CD4-positive, alpha-beta T cell treated with Interferon alpha-2 for 1 hour (primary cell): ENCODE measurements around the gene STEAP1.
"Not testable (repeated sequence)": the region's sequence is repeated elsewhere in the genome, so short reads cannot be mapped to it uniquely, and the experiment has no call there.

Source experiments
- DNase-seq, 2 donors: peaks; one replicate each; pipeline ENCODE4 v3.0.0-alpha.2; 2020 to 2022

Gene STEAP1

GRCh38 chr7:90175667-90176066 lies 21.4 kb downstream of the STEAP1 start:
- no peak for DNase-seq

GRCh38 chr7:90176195-90176594 lies 21.9 kb downstream of the STEAP1 start:
- no peak for DNase-seq

GRCh38 chr7:90178166-90178565 lies 23.9 kb downstream of the STEAP1 start:
- no peak for DNase-seq

- peak in 1 of 2 donors; percentile 10 for DNase-seq
Observed at GRCh38 chr7:90178679-90179278, 24.5 kb downstream of the STEAP1 start.

GRCh38 chr7:90180011-90180585 lies 25.8 kb downstream of the STEAP1 start:
- no peak for DNase-seq

GRCh38 chr7:90180649-90181048 lies 26.4 kb downstream of the STEAP1 start:
- no peak for DNase-seq

- no peak for DNase-seq
Observed at GRCh38 chr7:90181485-90181884, 27.2 kb downstream of the STEAP1 start.

- not testable (repeated sequence) for DNase-seq
Observed at GRCh38 chr7:90186290-90186689, 32.0 kb downstream of the STEAP1 start.

GRCh38 chr7:90187507-90188050 lies 33.3 kb downstream of the STEAP1 start:
- no peak for DNase-seq

GRCh38 chr7:90188281-90188680 lies 34.0 kb downstream of the STEAP1 start:
- DNase-seq = no peak

GRCh38 chr7:90190995-90191394 lies 36.7 kb downstream of the STEAP1 start:
- DNase-seq = no peak

GRCh38 chr7:90191648-90192047 lies 37.4 kb downstream of the STEAP1 start:
- DNase-seq = no peak

GRCh38 chr7:90192876-90193750 lies 38.8 kb downstream of the STEAP1 start:
- DNase-seq = no peak

- DNase-seq = no peak
Observed at GRCh38 chr7:90194911-90195809, 40.9 kb downstream of the STEAP1 start.

GRCh38 chr7:90201500-90202195 lies 47.4 kb downstream of the STEAP1 start:
- no peak for DNase-seq

GRCh38 chr7:90207956-90208355 lies 53.7 kb downstream of the STEAP1 start:
- no peak for DNase-seq

- DNase-seq = no peak
Observed at GRCh38 chr7:90209776-90210175, 55.5 kb downstream of the STEAP1 start.

- no peak for DNase-seq
Observed at GRCh38 chr7:90210475-90210874, 56.2 kb downstream of the STEAP1 start.

GRCh38 chr7:90210981-90211380 lies 56.7 kb downstream of the STEAP1 start:
- no peak for DNase-seq

- peak; percentile 2 to 5 for DNase-seq
Observed at GRCh38 chr7:90211391-90212148, 57.3 kb downstream of the STEAP1 start, which contains the start of gene STEAP2. Gene STEAP2, plus strand, starts transcription at chr7:90211740. Its CDS starts 13,343 bp downstream, at chr7:90225083.

- DNase-seq = no peak
Observed at GRCh38 chr7:90212149-90212495, 57.9 kb downstream of the STEAP1 start.
